GM19468 (cell line): Measurements from ENCODE around the gene INSYN2B.

Experiments used
- ATAC-seq: cut with Tn5 transposase; IDR thresholded peaks from one replicate; pipeline ENCODE4 v1.9.1; 2021; ENCODE audit warnings: mild to moderate bottlenecking, moderate library complexity, moderate number of reproducible peaks; ENCODE audit not compliant: unreplicated experiment; ENCODE audit errors: extremely low read depth

Gene INSYN2B

DNA sequence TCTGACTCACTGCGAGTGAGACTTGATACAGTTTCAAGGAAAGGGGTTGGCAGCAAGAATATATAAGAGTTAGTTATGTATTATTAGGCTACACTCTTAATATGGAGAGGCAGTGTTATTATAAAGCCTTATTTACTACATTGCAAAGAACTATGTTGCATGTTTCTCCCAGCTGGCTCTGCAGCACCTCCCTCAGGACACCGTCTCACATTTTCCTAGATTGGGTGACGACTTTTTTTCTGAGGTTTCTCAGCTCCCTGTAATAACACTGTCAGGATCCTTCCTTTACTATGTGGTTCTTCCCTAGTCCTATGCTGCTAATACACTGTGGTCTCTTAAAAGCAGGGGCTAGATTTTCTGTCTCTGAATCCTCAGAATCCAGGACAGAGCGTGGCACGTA, 153.7 kb downstream of the INSYN2B start:
- no peak for ATAC-seq

DNA sequence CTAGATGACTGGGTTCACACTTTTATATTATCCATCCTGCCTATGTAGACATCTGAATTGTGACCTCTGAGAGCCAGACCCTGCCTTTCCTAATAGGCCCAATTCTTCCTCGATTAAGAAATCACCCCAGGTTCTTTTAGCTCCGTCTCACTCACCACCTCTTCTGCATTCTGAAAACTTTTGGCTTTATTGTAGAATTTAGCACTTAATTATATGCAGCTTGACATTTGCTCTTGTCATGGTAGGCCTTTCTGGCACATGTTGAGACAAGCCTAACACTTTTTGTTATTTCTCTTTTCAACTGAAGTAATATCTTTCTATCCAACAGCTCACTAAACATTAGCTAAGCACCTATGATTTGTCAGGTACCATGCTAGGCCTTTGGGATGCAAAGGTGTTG, 163.3 kb downstream of the INSYN2B start:
- ATAC-seq, result no peak

DNA sequence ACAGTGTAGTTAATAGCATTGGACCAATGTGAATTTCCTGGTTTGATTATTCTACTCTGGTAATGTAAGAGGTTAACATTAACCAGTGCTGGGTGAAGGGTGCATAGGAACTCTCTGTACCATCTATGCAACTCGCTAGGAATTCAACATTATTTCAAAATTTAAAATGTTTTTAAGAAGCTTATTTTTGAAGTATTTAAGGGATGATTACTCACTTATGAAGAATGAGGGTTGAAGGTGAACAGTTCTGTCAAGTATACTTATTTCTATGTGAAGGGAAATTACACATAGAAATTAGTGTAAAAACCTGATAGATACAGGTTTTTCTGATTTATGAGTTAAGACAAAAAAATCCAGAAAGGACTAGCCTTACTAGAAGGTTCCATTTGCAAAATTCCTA, 165.8 kb downstream of the INSYN2B start:
- ATAC-seq, result no peak
